HG03469 (cell line): Measurements from ENCODE around the gene NDUFS1.
A peak's percentile ranks its signal among the peaks of the same experiment; 100 is the strongest.
"Not testable (repeated sequence)": the region's sequence is repeated elsewhere in the genome, so short reads cannot be mapped to it uniquely, and the experiment has no call there.

Experiments used
- ATAC-seq: cut with Tn5 transposase; IDR thresholded peaks from one replicate; pipeline ENCODE4 v1.9.1; 2021; ENCODE audit warnings: mild to moderate bottlenecking, moderate library complexity, moderate number of reproducible peaks; ENCODE audit not compliant: unreplicated experiment

The NDUFS1 gene

GRCh38 chr2:206159346-206160124 lies at the start of gene NDUFS1, which contains the start of gene EEF1B2:
TSS of gene NDUFS1 (minus strand) at chr2:206159444. CDS start at chr2:206153678, 5,766 bp downstream.
TSS of gene EEF1B2 (plus strand) at chr2:206159895. CDS start at chr2:206159980, 85 bp downstream.
- ATAC-seq: peak; percentile 89

GRCh38 chr2:206208900-206209299 lies 49.7 kb upstream of the NDUFS1 start:
- no peak for ATAC-seq

- not testable (repeated sequence) for ATAC-seq
Measured at GRCh38 chr2:206207316-206207715, 48.1 kb upstream of the NDUFS1 start.

GRCh38 chr2:206204710-206205109 lies 45.5 kb upstream of the NDUFS1 start:
- no peak for ATAC-seq

- no peak for ATAC-seq
Measured at GRCh38 chr2:206203331-206203730, 44.1 kb upstream of the NDUFS1 start.

- ATAC-seq: no peak
Measured at GRCh38 chr2:206202446-206202845, 43.2 kb upstream of the NDUFS1 start.

- ATAC-seq: no peak
Measured at GRCh38 chr2:206201075-206201848, 42.0 kb upstream of the NDUFS1 start.

GRCh38 chr2:206198677-206199076 lies 39.4 kb upstream of the NDUFS1 start:
- no peak for ATAC-seq

- no peak for ATAC-seq
Measured at GRCh38 chr2:206193671-206194357, 34.6 kb upstream of the NDUFS1 start.

GRCh38 chr2:206192157-206192556 lies 32.9 kb upstream of the NDUFS1 start:
- ATAC-seq: no peak

- no peak for ATAC-seq
Measured at GRCh38 chr2:206190689-206191088, 31.4 kb upstream of the NDUFS1 start.

- no peak for ATAC-seq
Measured at GRCh38 chr2:206190111-206190510, 30.9 kb upstream of the NDUFS1 start.

- no peak for ATAC-seq
Measured at GRCh38 chr2:206189691-206190090, 30.4 kb upstream of the NDUFS1 start.

GRCh38 chr2:206181526-206181925 lies 22.3 kb upstream of the NDUFS1 start:
- ATAC-seq: not testable (repeated sequence)

- no peak for ATAC-seq
Measured at GRCh38 chr2:206176901-206177300, 17.7 kb upstream of the NDUFS1 start.

- ATAC-seq: no peak
Measured at GRCh38 chr2:206176121-206176520, 16.9 kb upstream of the NDUFS1 start.

GRCh38 chr2:206173147-206173546 lies 13.9 kb upstream of the NDUFS1 start:
- ATAC-seq: no peak

GRCh38 chr2:206171624-206172397 lies 12.6 kb upstream of the NDUFS1 start:
- ATAC-seq: not testable (repeated sequence)

- ATAC-seq: not testable (repeated sequence)
Measured at GRCh38 chr2:206168230-206168629, 9.0 kb upstream of the NDUFS1 start.

GRCh38 chr2:206164261-206164862 lies 5.1 kb upstream of the NDUFS1 start:
- ATAC-seq: no peak
